IPS-15b (cell line): ENCODE results near the gene MYCT1.

Experiments
- H3K27me3 ChIP-seq: one replicate; pipeline ENCODE4 v1.6.1; 2013; ENCODE audit warnings: low read length; ENCODE audit not compliant: control insufficient read depth, insufficient read depth
- H3K36me3 ChIP-seq: one replicate; pipeline ENCODE4 v1.6.1; 2013; ENCODE audit warnings: low read length; ENCODE audit not compliant: control insufficient read depth, insufficient read depth
- H3K4me1 ChIP-seq: one replicate; pipeline ENCODE4 v1.6.1; 2013; ENCODE audit warnings: mild to moderate bottlenecking, low read length; ENCODE audit not compliant: control insufficient read depth, insufficient read depth
- H3K4me3 ChIP-seq: one replicate; pipeline ENCODE4 v1.5.1; 2013; ENCODE audit warnings: low read depth, low read length
- H3K9ac ChIP-seq: one replicate; pipeline ENCODE4 v1.6.1; 2013; ENCODE audit warnings: low read depth, mild to moderate bottlenecking, low read length
- H3K9me3 ChIP-seq: one replicate; pipeline ENCODE4 v1.6.1; 2013; ENCODE audit warnings: mild to moderate bottlenecking, low read length; ENCODE audit not compliant: control insufficient read depth, insufficient read depth

MYCT1 gene

GRCh38 chr6:152771061-152771687 is 73.5 kb downstream of the MYCT1 start:
- Histone ChIP-seq H3K9me3 (no peaks in the 10 kb centered on the region), H3K4me3 (no peak overlapping the region), H3K27me3 (no peaks in the 10 kb centered on the region), H3K9ac (no peak overlapping the region), H3K4me1 (no peaks in the 10 kb centered on the region), H3K36me3 (no peaks in the 10 kb centered on the region)
